DMS114 treated with DMSO at 0.1 percent for 48 hours (cell line): Measurements from ENCODE around the gene BCL11A.

Experiments used
- DNase-seq: peaks from one replicate; lab custom pipeline; 2025; ENCODE audit not compliant: unreplicated experiment; lab: John Stamatoyannopoulos, UW

The BCL11A gene

DNA sequence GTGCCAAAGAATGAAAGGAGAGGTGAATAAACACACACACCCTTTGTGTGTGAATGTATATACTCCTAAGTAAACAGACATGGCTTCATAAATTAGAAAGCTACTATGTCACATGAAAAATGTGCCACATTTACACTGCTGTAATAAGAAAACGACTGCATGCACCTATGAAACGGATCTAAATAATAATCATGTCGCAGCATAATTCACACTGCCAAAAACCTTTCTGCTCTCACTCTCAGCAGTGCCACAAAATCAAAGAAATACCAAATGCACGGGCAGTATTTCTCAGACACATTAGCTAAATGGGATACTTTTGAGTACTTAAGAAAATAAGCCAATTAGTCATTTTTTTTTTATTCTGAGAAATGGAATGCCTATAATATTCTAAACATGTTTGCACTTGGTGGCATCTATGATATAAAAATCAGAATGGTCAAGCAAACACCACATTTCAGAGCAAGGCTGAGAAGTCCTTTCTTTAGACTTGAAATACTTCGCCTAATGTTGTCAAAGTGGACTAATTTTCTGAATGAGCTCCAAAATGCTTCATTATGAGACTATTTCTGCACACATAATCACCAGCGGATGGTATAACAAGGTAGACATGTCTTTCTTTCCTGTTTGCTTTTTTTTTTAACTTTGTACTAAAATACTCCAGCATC lies 6.6 kb downstream of the BCL11A start:
- no peak for DNase-seq

DNA sequence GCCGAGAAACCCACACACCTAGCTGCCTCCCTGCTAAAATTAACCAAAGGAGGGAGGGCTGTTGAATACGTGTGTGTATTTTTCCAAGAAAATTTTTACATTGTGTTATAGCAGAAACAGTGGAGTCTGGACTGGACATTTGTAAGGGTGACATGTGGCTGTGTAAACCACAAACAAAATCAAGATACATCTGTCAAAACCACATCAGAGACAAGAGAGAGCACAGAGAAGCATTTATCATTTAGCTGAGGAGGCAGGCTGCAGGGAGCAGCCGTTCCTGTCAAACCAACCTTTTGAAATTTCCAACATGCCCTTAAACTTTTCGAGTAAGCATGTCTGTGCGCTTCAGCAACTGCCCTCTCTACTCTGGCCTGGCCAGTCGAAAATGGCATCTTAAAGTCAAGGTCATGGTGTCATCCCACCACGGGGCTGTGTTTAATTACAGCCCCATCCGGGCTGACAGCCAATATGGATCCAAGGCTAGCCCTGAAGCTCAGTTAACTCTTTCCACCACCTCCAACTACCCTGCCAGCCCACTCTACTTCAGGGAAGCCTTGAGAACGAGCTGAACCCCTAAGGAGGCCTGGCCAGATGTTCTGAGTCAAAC lies 8.4 kb downstream of the BCL11A start:
- no peak for DNase-seq

- no peak for DNase-seq
Measured at GRCh38 chr2:60544062-60544461, 9.4 kb downstream of the BCL11A start.

- no peak for DNase-seq
Measured at GRCh38 chr2:60541056-60541651, 12.3 kb downstream of the BCL11A start.

GRCh38 chr2:60540074-60540473 lies 13.4 kb downstream of the BCL11A start:
- DNase-seq, result no peak

GRCh38 chr2:60539140-60539539 lies 14.3 kb downstream of the BCL11A start:
- DNase-seq, result no peak

- DNase-seq, result no peak
Measured at GRCh38 chr2:60538101-60538500, 15.4 kb downstream of the BCL11A start.

GRCh38 chr2:60536746-60537145 lies 16.7 kb downstream of the BCL11A start:
- no peak for DNase-seq

DNA sequence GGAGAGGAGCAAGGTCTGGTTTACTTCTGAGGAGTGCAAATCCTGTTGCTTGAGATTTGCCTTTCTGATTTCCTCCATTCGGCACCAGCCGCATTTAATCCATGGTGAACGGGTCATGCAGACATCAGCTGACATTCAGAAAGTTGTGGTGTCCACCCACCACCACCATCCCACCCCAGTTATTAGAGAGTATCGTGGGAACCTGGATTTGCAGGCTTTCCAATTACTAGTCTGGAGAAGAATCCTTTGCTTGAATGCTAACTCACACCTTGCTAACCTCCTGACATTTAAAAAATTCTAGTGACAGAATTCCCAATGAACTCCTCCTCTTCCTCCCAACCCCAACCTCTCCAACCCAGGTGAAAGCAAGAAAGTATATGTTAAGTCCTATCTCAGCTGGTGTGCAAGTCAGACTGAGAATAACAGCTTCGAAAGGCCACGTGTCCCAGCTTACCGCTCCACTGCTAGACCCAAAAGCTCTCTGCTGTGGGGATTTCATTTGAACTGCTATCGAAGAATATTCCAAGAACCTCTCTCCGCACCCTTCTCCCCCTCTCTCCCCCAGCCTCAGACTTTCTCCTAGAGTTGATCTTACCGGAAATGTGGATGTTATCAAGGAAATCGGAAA lies 17.7 kb downstream of the BCL11A start:
- DNase-seq, result no peak

DNA sequence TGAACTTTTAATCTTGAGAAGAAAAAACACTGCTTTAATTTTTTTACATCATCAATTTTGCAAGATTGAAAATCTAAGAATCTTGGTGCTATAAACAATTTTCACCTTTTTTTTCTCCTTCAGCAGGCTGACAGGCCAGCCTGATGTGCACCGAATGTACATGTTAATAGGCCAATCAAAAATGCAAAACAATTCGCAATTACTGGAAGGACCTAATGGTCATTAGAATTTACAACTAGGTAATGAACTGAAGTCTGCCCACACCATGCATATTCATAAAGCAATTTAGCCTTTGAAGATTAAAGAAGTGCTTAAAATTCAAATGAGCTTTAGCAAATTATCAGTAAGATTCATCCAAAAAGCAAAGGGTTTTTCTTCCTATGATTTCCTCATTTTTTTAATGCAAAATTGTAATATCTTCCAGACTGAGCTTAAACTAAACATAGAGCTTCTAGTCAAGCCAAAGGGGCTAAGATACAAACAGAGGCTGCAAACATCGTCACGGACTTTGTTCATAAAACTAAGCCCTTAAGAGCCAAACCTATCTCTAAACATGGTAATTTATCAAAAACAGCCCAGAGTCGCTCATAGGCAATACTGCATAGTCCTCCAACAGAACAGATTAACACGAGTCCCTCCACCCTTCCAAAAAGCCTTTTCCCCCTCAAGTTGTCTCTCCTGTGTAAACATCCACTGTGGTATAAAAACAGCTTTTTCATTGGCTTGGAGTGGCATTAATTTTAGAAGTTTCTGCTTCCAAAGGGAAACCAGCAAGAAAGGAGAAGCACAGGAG lies 18.4 kb downstream of the BCL11A start:
- no peak for DNase-seq

GRCh38 chr2:60534052-60534685 lies 19.3 kb downstream of the BCL11A start:
- no peak for DNase-seq

GRCh38 chr2:60533101-60534051 lies 20.1 kb downstream of the BCL11A start:
- DNase-seq, result no peak

GRCh38 chr2:60532421-60532820 lies 21.0 kb downstream of the BCL11A start:
- no peak for DNase-seq

GRCh38 chr2:60531701-60532133 lies 21.7 kb downstream of the BCL11A start:
- DNase-seq, result no peak

DNA sequence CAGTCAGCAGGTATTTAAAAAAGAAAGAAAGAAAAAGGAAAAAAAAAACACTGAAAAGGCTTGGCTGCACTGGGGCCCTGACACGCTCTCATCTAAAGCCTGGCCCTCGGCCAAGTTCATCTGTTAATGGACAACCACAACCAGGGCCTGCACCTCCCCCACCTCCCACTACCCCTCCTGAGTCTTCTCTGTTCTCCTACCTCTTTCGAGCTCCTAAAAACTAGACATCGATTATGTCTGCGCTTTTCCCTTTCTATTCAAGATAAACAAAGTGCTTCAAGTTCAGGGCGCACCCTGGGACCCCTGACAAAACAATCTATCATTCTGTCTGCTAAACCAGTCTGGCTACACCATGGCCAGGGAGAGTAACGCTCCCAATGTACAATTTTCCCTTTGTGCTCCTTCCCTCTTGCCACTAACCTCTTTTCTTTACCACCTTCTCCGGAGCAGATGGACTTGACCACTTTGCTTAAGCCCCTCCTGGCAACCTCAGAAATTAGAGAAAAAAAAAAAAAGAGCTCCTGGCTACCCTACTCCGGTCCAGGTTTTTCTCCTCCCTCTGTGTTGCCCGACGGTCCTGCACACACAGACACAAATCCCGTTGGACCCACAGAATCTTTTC lies 22.7 kb downstream of the BCL11A start:
- DNase-seq, result no peak

DNA sequence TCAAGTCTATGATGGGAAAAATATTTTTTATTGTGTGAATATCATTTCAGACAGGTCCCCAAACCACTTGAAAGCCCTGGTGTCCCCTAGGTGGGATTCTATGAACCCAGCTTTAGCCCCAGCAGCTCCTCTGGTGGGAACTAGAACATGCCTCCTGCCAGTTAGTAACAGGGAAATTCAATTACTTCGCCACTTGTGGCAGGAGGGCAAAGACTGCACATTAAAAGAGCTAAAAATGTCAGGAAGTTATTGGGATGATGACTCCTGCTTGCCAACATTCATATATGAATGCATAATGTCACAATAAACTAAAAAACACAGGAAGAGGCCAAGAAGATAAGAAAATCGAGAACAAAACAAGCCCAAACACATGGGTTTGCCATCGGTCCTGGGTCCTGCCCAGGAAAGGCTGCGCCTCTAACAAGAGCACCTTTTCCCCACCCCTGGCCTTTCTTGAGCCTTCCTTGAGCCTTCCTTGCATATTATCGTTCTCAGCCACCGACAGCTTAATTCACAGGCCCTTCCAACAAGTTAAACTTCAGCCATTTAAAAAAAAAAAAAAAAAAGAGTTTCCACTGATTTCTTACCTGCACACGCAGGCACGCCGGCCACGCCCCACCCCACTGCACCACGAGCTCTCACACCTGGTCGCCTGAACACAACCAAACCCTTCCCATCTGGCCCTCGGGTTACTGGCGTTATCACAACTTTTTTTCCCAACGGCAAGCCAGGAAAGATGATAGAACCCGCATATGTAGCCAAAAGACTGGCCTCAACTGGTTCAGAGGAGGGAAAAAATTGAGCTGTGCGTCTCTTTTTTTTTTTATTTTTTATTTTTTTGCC lies 23.4 kb downstream of the BCL11A start:
- no peak for DNase-seq

DNA sequence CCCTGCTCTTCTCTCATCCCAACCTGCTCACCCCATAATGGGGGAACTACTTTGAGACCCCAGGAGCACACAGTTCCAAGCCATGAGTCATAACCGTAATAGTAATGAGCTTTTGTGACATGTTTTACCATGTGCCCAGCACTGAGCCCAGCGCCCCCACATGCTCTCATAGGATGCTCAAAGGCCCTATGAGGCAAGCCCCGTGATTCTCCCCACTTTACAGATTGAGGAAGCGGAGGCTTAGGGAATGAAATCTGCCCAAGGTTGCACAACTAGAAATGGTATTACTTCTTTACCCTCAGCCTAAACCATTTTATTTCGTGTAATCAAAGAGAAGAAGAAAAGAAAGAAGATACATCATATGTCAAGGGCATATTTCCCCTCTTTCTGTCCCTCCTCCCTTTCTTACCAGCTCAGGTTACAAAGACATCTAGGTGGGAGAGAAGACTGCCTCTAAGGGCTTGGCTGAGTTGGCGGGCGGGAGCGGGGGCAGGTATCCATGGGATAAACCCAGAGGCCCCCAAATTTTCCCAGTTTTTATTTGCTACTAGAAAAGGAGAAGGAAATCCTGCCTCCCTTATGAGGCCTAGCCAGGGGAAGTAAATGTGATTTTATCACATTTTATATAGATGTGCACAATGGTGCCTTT lies 24.2 kb downstream of the BCL11A start:
- DNase-seq, result no peak
